ENCODE measurements around the gene PTPRZ1. TPM values are rescaled to one million over a fixed set of nuclear protein-coding genes. Genes with fewer than 3 reads are reported as not detected.

Gene PTPRZ1
- total and polyA plus RNA-seq, 2 of the 8 experiments (the other 6 are each of a cell fraction or from before 2014, with no cell fraction given): 112 to 135 TPM

GRCh38 chr7:121924269-121925186 is 51.6 kb downstream of the PTPRZ1 start (continued):
- TF ChIP-seq POU5F1 (IDR thresholded peaks at IDR 0.05; ENCODE audit: low read depth, low read length) (peak; percentile 94), CTBP2 (IDR thresholded peaks at IDR 0.05; ENCODE audit: borderline replicate concordance, insufficient read depth, insufficient read length, low read length) (no peak), CBX5 (IDR thresholded peaks at IDR 0.05; ENCODE audit: low read depth, low read length) (no peak), EZH2 (IDR thresholded peaks at IDR 0.05; ENCODE audit: low read depth, low read length, severe bottlenecking) (no peak), BACH1 (IDR thresholded peaks at IDR 0.05; ENCODE audit: low read length) (no peak), KDM4A (IDR thresholded peaks at IDR 0.05; ENCODE audit: low read depth, low read length, severe bottlenecking) (no peak), MAX (IDR thresholded peaks at IDR 0.05) (no peak), JUN (IDR thresholded peaks at IDR 0.05; ENCODE audit: low read depth, low read length) (no peak), KDM1A (IDR thresholded peaks at IDR 0.05; ENCODE audit: borderline replicate concordance, low read length) (peak; percentile 88), CTCF (IDR thresholded peaks at IDR 0.05; ENCODE audit: control extremely low read depth in 1 of 3, insufficient read depth in 1 of 3, low read depth in 1 of 3, low read length in 3 of 3) (no peak), ATF2 (IDR thresholded peaks at IDR 0.05; ENCODE audit: low read length) (no peak), SIN3A (conservative IDR thresholded peaks at IDR 0.05 in 1 of 2, IDR thresholded peaks at IDR 0.05 in 1 of 2; ENCODE audit: low read depth in 1 of 2, low read length in 2 of 2) (no peak), SAP30 (IDR thresholded peaks at IDR 0.05; ENCODE audit: insufficient read depth, insufficient replicate concordance, low read length) (no peak), TAF1 (IDR thresholded peaks at IDR 0.05; ENCODE audit: low read depth, low read length) (no peak), RBBP5 (IDR thresholded peaks at IDR 0.05; ENCODE audit: borderline replicate concordance, low read depth, low read length) (no peak), SP1 (IDR thresholded peaks at IDR 0.05; ENCODE audit: low read depth, low read length) (no peak), USF2 (IDR thresholded peaks at IDR 0.05; ENCODE audit: low read length) (no peak)

All from H1 (cell line).